CD4-positive, alpha-beta T cell (primary cell): Measurements from ENCODE around the gene CDH8. TPM values are rescaled to one million over a fixed set of nuclear protein-coding genes. Genes with fewer than 3 reads are reported as not detected.

Experiments used
- ATAC-seq: fragments of 200-7000 bp; cut with Tn5 transposase; one replicate; pipeline ENCODE4 v1.10.0; 2022; ENCODE audit warnings: mild to moderate bottlenecking; ENCODE audit not compliant: poor library complexity
- CTCF ChIA-PET: fragments of 350-600 bp; sonication (Branson Sonifier 250); formaldehyde crosslinking; loops from one replicate; lab custom pipeline; 2021; ENCODE audit warnings: antibody characterized with exemption, inconsistent platforms; lab: Charles Lee
- POLR2A ChIA-PET: fragments of 350-600 bp; sonication (Branson Sonifier 250); formaldehyde crosslinking; loops from one replicate; lab custom pipeline; 2021; ENCODE audit warnings: antibody characterized with exemption, inconsistent platforms; lab: Charles Lee
- DNase-seq, 14 experiments: peaks; one replicate each; pipeline ENCODE4 v3.0.0-alpha.2; 2013 to 2020; ENCODE audit warnings: mixed read lengths in 2 of 14
- H3K27ac ChIP-seq, 2 donors: one replicate each; pipeline versions ENCODE4 v1.5.1 to v1.7.0; 2013; ENCODE audit warnings: low read length in 2 of 2, low read depth in 1 of 2, mild to moderate bottlenecking in 1 of 2
- H3K27me3 ChIP-seq, 2 experiments: 1 replicate in 1 of 2; 2 replicates in 1 of 2; pipeline versions ENCODE4 v1.6.1 to v1.7.0; 2013; ENCODE audit warnings: low read length in 2 of 2, control low read depth in 1 of 2, mild to moderate bottlenecking in 1 of 2, moderate library complexity in 1 of 2; ENCODE audit not compliant: insufficient read depth in 2 of 2, control insufficient read depth in 1 of 2
- H3K36me3 ChIP-seq: one replicate; pipeline ENCODE4 v1.6.1; 2013; ENCODE audit warnings: low read length, control low read depth; ENCODE audit not compliant: insufficient read depth
- H3K4me1 ChIP-seq: one replicate; pipeline ENCODE4 v1.6.1; 2013; ENCODE audit warnings: low read length, control low read depth; ENCODE audit not compliant: insufficient read depth
- H3K4me3 ChIP-seq: one replicate; pipeline ENCODE4 v1.5.1; 2013; ENCODE audit warnings: mild to moderate bottlenecking, low read length, moderate library complexity
- H3K9me3 ChIP-seq, 2 experiments: 1 replicate in 1 of 2; 2 replicates in 1 of 2; pipeline versions ENCODE4 v1.6.1 to v1.7.0; 2013; ENCODE audit warnings: low read length in 2 of 2, mild to moderate bottlenecking in 2 of 2, control low read depth in 1 of 2, moderate library complexity in 1 of 2; ENCODE audit not compliant: control insufficient read depth in 1 of 2, insufficient read depth in 1 of 2
- H3K27ac Mint-ChIP-seq: one replicate; pipeline ENCODE4 v1.8.0; 2020; ENCODE audit warnings: mixed read lengths
- H3K27me3 Mint-ChIP-seq: one replicate; pipeline ENCODE4 v1.8.0; 2021; ENCODE audit warnings: mixed read lengths
- H3K36me3 Mint-ChIP-seq: one replicate; pipeline ENCODE4 v1.8.0; 2021; ENCODE audit warnings: low read depth, mixed read lengths
- H3K4me1 Mint-ChIP-seq: one replicate; pipeline ENCODE4 v1.8.0; 2021; ENCODE audit warnings: low read depth, mixed read lengths
- H3K4me3 Mint-ChIP-seq: one replicate; pipeline ENCODE4 v1.8.0; 2020; ENCODE audit warnings: mild to moderate bottlenecking, mixed read lengths
- H3K9me3 Mint-ChIP-seq: one replicate; pipeline ENCODE4 v1.8.0; 2020; ENCODE audit warnings: mixed read lengths
- CTCF ChIP-seq: fragments of 200-600 bp; IDR thresholded peaks from one replicate; pipeline ENCODE4 v1.8.0; 2022; ENCODE audit warnings: antibody characterized with exemption, mild to moderate bottlenecking
- intact Hi-C, 2 experiments: fragments of 100-400 bp; cut with DNase I in 1 of 2; cut with micrococcal nuclease in 1 of 2; formaldehyde crosslinking; loops; one replicate each; pipeline versions ENCODE4 v1.15.1 to v1.9.0; 2023 to 2025; cut with DNase I, micrococcal nuclease
- total RNA-seq, 174 experiments: library from RNA in 2 of 174; stranded (reverse) in 2 of 174; gene quantifications; one replicate each; pipeline ENCODE4 v1.2.3 and lab custom pipeline; 2021 to 2026

CDH8 gene
- total RNA-seq, 2 experiments from 2014 or later: not detected

- peaks cover 18% of the 10 kb centered on the region for H3K9me3 Mint-ChIP-seq
- no peak for TF ChIP-seq CTCF
- H3K27ac Mint-ChIP-seq: no peak overlapping the region
- H3K4me3 ChIP-seq: no peak overlapping the region
- peaks cover 4 to 5% of the 10 kb centered on the region in 2 experiments for H3K9me3 ChIP-seq
- no peak overlapping the region for H3K27ac ChIP-seq
- H3K4me3 Mint-ChIP-seq: no peak overlapping the region
- H3K36me3 Mint-ChIP-seq: no peaks in the 10 kb centered on the region
- ChIA-PET CTCF (no interaction called here), POLR2A (no interaction called here)
- no peaks in the 10 kb centered on the region for H3K27me3 ChIP-seq
- no peaks in the 10 kb centered on the region for H3K36me3 ChIP-seq
- ATAC-seq: no peak
- no peaks in the 10 kb centered on the region for H3K4me1 Mint-ChIP-seq
- DNase-seq: no peak
- intact Hi-C loops: no loop called here
- no peaks in the 10 kb centered on the region for H3K4me1 ChIP-seq
- no peaks in the 10 kb centered on the region for H3K27me3 Mint-ChIP-seq
These were observed 135.8 kb downstream of the CDH8 start for GRCh38 chr16:61900482-61900881.

- H3K36me3 ChIP-seq: no peaks in the 10 kb centered on the region
- Mint-ChIP-seq H3K27me3 (no peaks in the 10 kb centered on the region), H3K9me3 (peaks cover 28% of the 10 kb centered on the region), H3K4me3 (no peak overlapping the region), H3K27ac (no peak overlapping the region), H3K36me3 (no peaks in the 10 kb centered on the region), H3K4me1 (no peaks in the 10 kb centered on the region)
- no peaks in the 10 kb centered on the region for H3K27me3 ChIP-seq
- TF ChIP-seq CTCF: no peak
- H3K9me3 ChIP-seq: peaks cover 0 to 10% of the 10 kb centered on the region in 2 experiments
- POLR2A ChIA-PET: no interaction called here
- no peaks in the 10 kb centered on the region for H3K4me1 ChIP-seq
- intact Hi-C loops: no loop called here
- no peak overlapping the region for H3K27ac ChIP-seq
- CTCF ChIA-PET: no interaction called here
- DNase-seq (no peak), ATAC-seq (no peak)
- no peak overlapping the region for H3K4me3 ChIP-seq
These were observed 138.6 kb downstream of the CDH8 start for GRCh38 chr16:61897657-61898056.

GRCh38 chr16:61892531-61892930 lies 143.7 kb downstream of the CDH8 start:
- Mint-ChIP-seq H3K4me3 (no peak overlapping the region), H3K27me3 (no peaks in the 10 kb centered on the region), H3K4me1 (no peaks in the 10 kb centered on the region), H3K27ac (no peak overlapping the region), H3K9me3 (peaks cover 17% of the 10 kb centered on the region), H3K36me3 (no peaks in the 10 kb centered on the region)
- Histone ChIP-seq H3K27me3 (no peaks in the 10 kb centered on the region), H3K27ac (no peak overlapping the region), H3K36me3 (no peaks in the 10 kb centered on the region), H3K4me3 (no peak overlapping the region), H3K4me1 (no peaks in the 10 kb centered on the region), H3K9me3 (peaks cover 0 to 6% of the 10 kb centered on the region in 2 experiments)
- intact Hi-C loops: no loop called here
- no peak for DNase-seq
- no peak for TF ChIP-seq CTCF
- ATAC-seq: no peak
- POLR2A ChIA-PET: no interaction called here
- CTCF ChIA-PET: no interaction called here
